ENCODE results near the gene SH3YL1. TPM values are rescaled to one million over a fixed set of nuclear protein-coding genes. Genes with fewer than 3 reads are reported as not detected.

Gene SH3YL1
- total and polyA plus RNA-seq, 2 of the 4 experiments (the other 2 are of a cell fraction): 18.1 to 21.2 TPM

DNA sequence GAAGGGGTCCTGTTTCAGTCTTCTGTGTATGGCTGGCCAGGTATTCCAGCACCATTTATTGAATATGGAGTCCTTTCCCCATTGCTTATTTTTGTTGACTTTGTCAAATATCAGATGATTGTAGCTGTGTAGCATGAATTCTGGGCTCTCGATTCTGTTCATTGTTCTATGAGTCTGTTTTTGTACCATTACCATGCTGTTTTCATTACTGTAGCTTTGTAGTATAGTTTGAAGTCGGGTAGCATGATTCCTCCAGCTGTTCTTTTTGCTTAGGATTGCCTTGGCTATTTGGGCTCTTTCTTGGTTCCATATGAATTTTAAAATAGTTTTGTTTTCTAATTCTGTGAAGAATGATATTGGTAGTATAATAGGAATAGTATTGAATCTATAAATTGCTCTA lies 6.0 kb downstream of the SH3YL1 start:
- no peaks in the 10 kb centered on the region for H4K20me1 ChIP-seq (ENCODE audit: insufficient read depth, low read length)
- no peak overlapping the region for H2AK5ac ChIP-seq (ENCODE audit: low read depth, low read length)
- intact Hi-C loops (cut with micrococcal nuclease) (no loop called here), dilution Hi-C loops (cut with HindIII; ENCODE audit: low sequenced_read_pairs, unreplicated experiment) (no loop called here), in situ Hi-C loops (cut with MboI; ENCODE audit: low sequenced_read_pairs) (no loop called here)
- H2AK9ac ChIP-seq (replicated peaks; ENCODE audit: low read depth, low read length, poor library complexity): no peak overlapping the region
- no peak overlapping the region for H3K9ac ChIP-seq (ENCODE audit: low read depth, low read length)
- H3K18ac ChIP-seq (ENCODE audit: low read depth, low read length): no peak overlapping the region
- WGBS, 2 experiments (ENCODE audit: extremely low coverage in 2 of 2, insufficient read length in 1 of 2): no CpG with 5 or more reads among the region's 2 CpGs
- H2BK120ac ChIP-seq (ENCODE audit: low read depth, low read length): no peak overlapping the region
- TF ChIP-seq NFE2L2 (IDR thresholded peaks at IDR 0.05; ENCODE audit: low read depth, low read length): no peak
- no peak for TF ChIP-seq RAD21 (IDR thresholded peaks at IDR 0.05; ENCODE audit: low read length)
- no peak for TF ChIP-seq RCOR1 (IDR thresholded peaks at IDR 0.05; ENCODE audit: insufficient replicate concordance, low read length)
- TF ChIP-seq CEBPB (IDR thresholded peaks at IDR 0.05; ENCODE audit: low read depth, low read length): no peak
- TF ChIP-seq CTCF (conservative IDR thresholded peaks at IDR 0.05; ENCODE audit: low read depth, low read length): no peak
- no peak for TF ChIP-seq MAZ (IDR thresholded peaks at IDR 0.05; ENCODE audit: borderline replicate concordance, low read depth, low read length)
- no peak for TF ChIP-seq BHLHE40 (IDR thresholded peaks at IDR 0.05; ENCODE audit: low read depth, low read length)
- TF ChIP-seq USF2 (IDR thresholded peaks at IDR 0.05; ENCODE audit: low read depth, low read length): no peak
- TF ChIP-seq CHD1 (IDR thresholded peaks at IDR 0.05; ENCODE audit: low read depth, low read length): no peak
- no peak for TF ChIP-seq POLR2A (IDR thresholded peaks at IDR 0.05; ENCODE audit: low read depth, low read length)
- no peak for TF ChIP-seq SMC3 (IDR thresholded peaks at IDR 0.05; ENCODE audit: low read depth, low read length)
- no peak for TF ChIP-seq RFX5 (IDR thresholded peaks at IDR 0.05; ENCODE audit: low read depth, low read length)
- TF ChIP-seq MXI1 (IDR thresholded peaks at IDR 0.05; ENCODE audit: borderline replicate concordance, low read depth, low read length): no peak
- TF ChIP-seq FOS (IDR thresholded peaks at IDR 0.05; ENCODE audit: low read depth, low read length): no peak
- TF ChIP-seq, protein P1, sequence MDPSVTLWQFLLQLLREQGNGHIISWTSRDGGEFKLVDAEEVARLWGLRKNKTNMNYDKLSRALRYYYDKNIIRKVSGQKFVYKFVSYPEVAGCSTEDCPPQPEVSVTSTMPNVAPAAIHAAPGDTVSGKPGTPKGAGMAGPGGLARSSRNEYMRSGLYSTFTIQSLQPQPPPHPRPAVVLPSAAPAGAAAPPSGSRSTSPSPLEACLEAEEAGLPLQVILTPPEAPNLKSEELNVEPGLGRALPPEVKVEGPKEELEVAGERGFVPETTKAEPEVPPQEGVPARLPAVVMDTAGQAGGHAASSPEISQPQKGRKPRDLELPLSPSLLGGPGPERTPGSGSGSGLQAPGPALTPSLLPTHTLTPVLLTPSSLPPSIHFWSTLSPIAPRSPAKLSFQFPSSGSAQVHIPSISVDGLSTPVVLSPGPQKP (IDR thresholded peaks at IDR 0.05; ENCODE audit: borderline replicate concordance, low read depth, low read length): no peak
- no peak for TF ChIP-seq MAFK (IDR thresholded peaks at IDR 0.05; ENCODE audit: low read depth, low read length)
- ATAC-seq (ENCODE audit: low read depth) (no peak), DNase-seq (no peak)
- no peaks in the 10 kb centered on the region for H3K27me3 ChIP-seq (ENCODE audit: control insufficient read depth, insufficient read depth, low read length)
- no peak overlapping the region for H2AFZ ChIP-seq (replicated peaks; ENCODE audit: low read length, poor library complexity)
- H2BK20ac ChIP-seq (ENCODE audit: low read depth, low read length): no peak overlapping the region
- H3K4ac ChIP-seq (ENCODE audit: low read depth, low read length): no peak overlapping the region
- no peak overlapping the region for H3K56ac ChIP-seq (ENCODE audit: extremely low read depth, insufficient read depth, low read length)
- ChIA-PET CTCF (interaction anchor here (1.2 kb wide), 1 partner anchor 11 kb away, joined by 3 read pairs; no protein-coding TSS in a partner anchor), POLR2A (ENCODE audit: unreplicated experiment) (no interaction called here)
- no TSS peak for BruUV-seq (replicated peaks)
- no peaks in the 10 kb centered on the region for H3K9me3 ChIP-seq (ENCODE audit: control insufficient read depth, insufficient read depth, low read length)
- no peak overlapping the region for H4K91ac ChIP-seq (ENCODE audit: insufficient read depth, low read depth, low read length)
- H3K23ac ChIP-seq (ENCODE audit: low read depth, low read length): no peak overlapping the region
- H3K9me1 ChIP-seq (ENCODE audit: insufficient read depth, low read length): no peaks in the 10 kb centered on the region; the same call in 1 of the 2 replicates
- no peak overlapping the region for H4K5ac ChIP-seq (ENCODE audit: low read depth, low read length)
- H3K27ac ChIP-seq (ENCODE audit: insufficient read depth, low read length): no peak overlapping the region
- H3K4me3 ChIP-seq (ENCODE audit: insufficient read depth, low read depth, low read length): no peak overlapping the region
- H3K4me1 ChIP-seq (ENCODE audit: control insufficient read depth, insufficient read depth, low read length): peaks cover 5% of the 10 kb centered on the region
- H2BK5ac ChIP-seq (ENCODE audit: low read depth, low read length, poor library complexity, severe bottlenecking): no peak overlapping the region
- H4K8ac ChIP-seq (ENCODE audit: low read depth in 2 of 2, low read length in 2 of 2): no peak overlapping the region
- no peak overlapping the region for H3K14ac ChIP-seq (replicated peaks; ENCODE audit: low read depth, low read length)
- no peak overlapping the region for H3K4me2 ChIP-seq (ENCODE audit: low read depth, low read length)
- H2BK15ac ChIP-seq (ENCODE audit: low read depth, low read length): no peak overlapping the region
- H3K79me1 ChIP-seq (ENCODE audit: low read depth in 1 of 2, low read length in 2 of 2): peaks cover 8% of the 10 kb centered on the region in 2 experiments; a peak in 3 of 4 replicates
- H3K36me3 ChIP-seq (ENCODE audit: control insufficient read depth, insufficient read depth, low read length): no peaks in the 10 kb centered on the region

Measured in IMR-90 (cell line).